Midbrain (tissue), 1 donor: ENCODE results near the gene PTPN13.

Source experiments
- DNase-seq: peaks from one replicate; lab custom pipeline; 2025; lab: John Stamatoyannopoulos, UW

The PTPN13 gene, protein sequence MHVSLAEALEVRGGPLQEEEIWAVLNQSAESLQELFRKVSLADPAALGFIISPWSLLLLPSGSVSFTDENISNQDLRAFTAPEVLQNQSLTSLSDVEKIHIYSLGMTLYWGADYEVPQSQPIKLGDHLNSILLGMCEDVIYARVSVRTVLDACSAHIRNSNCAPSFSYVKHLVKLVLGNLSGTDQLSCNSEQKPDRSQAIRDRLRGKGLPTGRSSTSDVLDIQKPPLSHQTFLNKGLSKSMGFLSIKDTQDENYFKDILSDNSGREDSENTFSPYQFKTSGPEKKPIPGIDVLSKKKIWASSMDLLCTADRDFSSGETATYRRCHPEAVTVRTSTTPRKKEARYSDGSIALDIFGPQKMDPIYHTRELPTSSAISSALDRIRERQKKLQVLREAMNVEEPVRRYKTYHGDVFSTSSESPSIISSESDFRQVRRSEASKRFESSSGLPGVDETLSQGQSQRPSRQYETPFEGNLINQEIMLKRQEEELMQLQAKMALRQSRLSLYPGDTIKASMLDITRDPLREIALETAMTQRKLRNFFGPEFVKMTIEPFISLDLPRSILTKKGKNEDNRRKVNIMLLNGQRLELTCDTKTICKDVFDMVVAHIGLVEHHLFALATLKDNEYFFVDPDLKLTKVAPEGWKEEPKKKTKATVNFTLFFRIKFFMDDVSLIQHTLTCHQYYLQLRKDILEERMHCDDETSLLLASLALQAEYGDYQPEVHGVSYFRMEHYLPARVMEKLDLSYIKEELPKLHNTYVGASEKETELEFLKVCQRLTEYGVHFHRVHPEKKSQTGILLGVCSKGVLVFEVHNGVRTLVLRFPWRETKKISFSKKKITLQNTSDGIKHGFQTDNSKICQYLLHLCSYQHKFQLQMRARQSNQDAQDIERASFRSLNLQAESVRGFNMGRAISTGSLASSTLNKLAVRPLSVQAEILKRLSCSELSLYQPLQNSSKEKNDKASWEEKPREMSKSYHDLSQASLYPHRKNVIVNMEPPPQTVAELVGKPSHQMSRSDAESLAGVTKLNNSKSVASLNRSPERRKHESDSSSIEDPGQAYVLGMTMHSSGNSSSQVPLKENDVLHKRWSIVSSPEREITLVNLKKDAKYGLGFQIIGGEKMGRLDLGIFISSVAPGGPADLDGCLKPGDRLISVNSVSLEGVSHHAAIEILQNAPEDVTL (N-terminal part only)

DNA sequence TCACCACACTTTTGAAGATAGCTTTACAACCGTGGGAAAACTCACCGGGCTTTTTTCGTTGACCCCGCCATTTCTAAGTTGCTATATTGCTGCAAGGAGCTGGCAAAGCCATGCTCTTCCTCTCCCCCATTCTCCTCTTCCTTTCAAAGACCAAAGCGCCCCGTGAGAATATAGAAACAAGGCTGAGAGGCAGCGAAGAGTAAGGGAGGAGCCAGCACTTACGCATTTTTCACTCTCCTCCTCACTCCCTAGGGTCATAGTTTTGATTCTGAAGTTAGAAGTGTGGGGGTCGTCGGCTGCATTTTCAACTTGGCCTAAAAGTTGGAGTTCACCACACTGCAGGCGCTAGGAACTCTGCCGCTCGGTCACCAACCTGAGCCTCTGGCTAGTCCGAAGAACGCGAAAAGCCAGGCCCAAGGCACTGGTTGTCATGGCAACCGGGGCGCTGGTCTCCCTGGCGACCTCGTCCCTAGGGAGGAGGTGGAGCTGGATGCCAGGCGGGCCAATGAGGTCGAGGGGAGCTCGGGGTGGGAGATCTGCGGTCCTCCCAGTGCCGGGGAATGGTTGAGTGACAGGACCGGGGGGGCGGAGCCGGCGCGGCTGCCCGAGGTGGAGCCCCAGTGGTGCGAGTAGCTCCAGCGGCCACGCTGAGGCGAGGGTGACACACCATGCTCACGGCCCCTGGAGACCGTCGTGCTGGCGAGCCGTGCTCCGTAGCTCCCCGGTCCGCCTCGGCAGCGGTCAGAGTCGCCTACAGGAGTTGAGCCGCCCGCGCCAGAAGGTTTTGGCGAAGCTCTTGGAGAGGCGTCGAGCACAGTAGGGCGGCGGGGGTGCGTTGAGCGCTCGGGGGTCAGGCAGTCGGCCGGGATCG lies at the start of gene PTPN13:
Gene PTPN13, plus strand, starts transcription at position 628 of the 871 bp plus-strand sequence. CDS start 40,942 bp downstream, outside the sequence.
- peak; percentile 99 for DNase-seq

DNA sequence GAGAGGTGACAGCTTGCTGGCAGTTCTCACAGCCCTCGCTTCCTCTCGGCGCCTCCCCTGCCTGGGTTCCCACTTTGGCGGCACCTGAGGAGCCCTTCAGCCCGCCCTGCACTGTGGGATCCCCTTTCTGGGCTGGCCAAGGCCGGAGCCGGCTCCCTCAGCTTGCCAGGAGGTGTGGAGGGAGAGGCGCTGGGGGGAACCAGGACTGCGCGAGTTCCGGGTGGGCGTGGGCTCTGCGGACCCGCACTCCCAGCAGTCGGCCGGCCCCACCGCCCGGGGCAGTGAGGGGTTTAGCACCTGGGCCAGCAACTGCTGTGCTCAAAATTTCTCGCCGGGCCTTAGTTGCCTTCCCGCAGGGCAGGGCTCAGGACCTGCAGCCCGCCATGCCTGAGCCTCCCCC lies 47.0 kb upstream of the PTPN13 start:
- DNase-seq: no peak

DNA sequence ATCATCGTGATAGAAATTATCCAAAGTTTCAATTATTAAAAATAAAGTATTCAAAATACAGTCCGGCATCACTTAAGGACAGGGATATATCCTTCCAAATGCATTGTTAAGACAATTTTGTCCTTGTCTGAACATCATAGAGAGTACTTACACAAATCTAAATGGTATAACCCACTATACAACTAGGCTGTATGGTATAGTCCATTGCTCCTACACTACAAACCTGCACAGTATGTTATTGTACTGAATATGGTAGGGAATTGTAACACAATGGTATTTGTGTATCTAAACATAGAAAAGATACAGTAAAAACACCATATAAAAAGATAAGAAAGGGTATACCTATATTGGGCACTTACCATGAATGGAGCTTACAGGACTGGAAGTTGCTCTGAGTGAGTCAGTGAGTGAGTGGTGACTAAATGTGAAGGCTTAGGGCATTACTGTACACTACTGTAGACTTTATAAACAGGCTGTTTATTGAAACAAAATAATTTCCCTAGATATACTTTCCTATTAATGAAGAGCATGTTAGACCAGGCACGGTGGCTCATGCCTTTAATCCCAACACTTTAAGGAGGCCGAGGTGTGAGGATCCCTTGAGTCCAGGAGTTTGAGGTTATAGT lies 44.8 kb upstream of the PTPN13 start:
- no peak for DNase-seq

DNA sequence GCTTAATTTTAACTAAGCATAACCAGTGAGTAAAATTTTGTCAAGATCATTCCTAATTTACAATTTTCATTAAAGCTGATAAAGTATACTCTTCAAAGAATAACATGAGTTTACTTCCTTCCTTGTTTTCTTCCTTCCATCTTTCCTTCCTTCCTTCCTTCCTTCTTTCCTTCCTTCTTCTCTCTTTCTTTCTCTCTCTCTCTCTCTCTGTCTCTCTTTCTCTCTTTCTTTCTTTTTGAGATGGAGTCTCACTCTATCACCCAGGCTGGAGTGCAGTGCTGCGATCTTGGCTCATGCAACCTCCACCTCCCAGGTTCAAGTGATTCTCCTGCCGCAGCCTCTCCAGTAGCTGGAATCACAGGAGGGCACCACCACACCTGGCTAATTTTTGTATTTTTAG lies 42.7 kb upstream of the PTPN13 start:
- no peak for DNase-seq

DNA sequence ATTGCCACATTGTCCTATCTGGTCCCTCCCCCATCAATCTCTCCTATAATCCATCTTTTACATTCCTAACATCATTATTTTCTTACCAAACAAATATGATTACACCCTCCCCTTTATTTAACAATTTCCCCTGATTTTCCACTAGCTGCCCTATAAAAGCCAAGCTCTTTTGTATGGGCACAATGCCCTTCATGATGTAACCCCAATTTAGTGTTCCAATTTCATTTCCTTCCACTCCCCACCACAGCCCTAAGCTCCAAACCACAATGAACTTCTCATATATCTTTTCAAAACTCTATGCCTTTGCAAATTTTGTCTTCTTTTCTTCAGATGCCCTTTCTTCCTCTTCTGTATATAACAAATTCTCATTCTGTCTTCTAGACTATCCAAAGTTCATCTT lies 39.5 kb upstream of the PTPN13 start:
- no peak for DNase-seq

DNA sequence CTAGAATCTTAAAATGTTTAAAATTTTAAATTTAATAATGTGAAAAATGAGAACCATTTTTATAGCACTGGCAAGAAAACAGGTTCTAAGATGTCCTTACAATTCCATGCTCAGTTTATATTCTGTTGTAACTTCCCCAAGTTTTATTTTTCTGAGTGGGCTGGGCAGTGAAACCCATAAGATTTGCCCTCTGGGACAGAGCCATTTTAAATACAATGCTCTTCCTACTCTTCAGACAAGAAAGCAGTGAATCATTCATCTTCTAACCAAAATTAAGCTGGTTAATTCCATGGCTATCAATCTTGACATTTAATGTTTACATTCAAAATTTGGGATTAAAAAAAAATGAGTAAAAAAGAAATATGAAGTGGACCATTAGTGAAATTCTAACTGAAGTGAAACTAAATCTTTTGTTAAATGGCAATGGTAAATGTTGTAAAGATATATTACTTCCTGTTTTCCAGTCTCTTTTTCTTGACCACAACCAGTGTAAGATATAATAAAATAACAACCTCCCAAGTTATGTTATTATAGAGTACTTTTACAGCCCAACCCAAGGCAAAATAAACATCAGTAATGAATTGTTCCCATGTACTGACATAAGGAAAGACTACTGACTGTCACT lies 37.2 kb upstream of the PTPN13 start:
- DNase-seq: no peak

DNA sequence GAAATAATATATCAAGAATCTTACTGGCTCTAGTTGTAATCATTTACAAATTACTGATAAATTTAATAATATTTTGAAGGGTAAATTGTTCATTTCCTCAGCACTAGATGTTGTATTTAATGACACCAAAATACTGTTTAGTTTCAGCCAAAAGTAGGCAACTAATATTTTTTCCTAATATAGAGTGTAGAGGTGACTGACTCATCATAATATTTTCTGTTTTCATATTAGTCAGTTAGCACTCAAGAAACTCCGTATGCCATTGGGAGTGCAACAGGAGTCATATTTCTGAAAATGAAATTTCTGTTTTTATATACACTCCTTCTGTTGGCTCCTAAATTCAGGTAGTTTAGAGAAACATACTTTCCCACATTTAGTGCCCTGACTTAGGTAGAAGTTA lies 36.6 kb upstream of the PTPN13 start:
- DNase-seq: no peak

DNA sequence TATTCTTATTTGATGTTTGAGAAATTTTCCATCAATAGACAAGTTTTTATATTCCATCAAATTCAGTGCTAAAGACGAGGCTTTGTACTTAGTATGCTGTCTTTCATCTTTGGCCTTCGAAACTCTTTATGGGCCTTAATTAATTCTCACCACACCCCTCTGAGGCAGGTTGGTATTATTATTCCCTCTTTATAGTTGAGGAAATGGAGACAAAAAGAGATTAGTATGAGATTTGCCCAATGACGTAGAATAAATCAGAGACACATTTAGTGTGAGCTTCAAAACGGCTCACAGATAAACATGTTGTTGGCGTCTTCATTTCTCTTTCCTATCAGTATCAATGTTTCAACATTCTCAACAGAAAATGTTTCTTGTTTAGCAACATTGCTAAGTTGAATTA lies 35.9 kb upstream of the PTPN13 start:
- DNase-seq: no peak

DNA sequence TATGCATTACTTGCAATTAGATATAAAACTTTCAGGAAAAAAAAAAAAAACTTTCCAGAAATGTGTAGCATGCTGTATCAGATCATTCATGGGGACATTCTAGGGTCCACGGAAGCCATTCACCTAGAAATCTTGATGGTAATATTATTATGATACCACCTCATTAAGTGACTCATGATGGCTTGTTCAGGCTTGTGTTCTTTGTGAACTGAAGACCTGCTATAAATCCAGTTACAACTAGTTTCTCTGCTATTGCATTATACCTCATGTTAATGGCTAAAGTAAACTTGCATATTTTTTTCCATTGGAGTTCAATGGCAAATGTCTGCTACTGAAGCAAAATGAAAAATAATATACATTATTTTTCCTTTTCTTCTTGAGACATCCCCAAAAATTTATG lies 35.3 kb upstream of the PTPN13 start:
- DNase-seq: no peak

DNA sequence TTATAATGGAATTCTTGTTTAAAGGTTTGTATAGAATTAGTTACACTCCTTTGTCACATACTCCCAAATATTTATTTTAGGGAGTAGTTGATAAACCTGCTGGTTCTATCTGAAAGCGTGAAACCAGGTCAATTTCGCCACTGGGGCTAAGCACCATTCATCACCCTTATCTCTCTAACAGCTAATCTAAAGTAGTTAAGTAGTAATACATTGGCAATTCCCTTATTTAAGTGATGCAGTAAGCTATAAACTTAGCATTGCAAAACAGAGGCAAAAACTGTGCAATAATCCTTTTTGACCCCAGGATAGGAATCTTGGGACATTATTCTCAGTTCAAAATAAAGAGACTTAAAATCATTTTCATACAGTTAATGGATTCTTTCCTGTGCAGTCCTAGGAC lies 33.7 kb upstream of the PTPN13 start:
- no peak for DNase-seq

DNA sequence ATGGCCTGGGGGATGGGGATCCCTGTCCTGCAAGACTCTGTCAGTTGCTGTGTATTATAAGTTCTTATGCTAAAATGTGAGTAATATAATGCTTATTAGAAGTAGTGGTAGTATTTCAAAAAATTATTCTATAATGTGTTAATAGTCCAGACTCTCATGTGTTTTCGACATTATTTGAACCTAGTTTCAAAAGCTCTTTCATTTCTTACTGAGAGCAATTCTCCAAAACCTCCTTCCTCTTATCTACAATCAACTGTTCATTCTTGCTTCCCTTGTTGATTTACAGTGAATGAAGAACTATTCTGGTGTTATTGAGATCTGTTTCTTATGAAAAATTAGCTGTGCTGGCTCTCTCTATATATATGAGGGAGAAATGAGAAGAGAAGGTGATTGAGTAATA lies 32.9 kb upstream of the PTPN13 start:
- DNase-seq: no peak

DNA sequence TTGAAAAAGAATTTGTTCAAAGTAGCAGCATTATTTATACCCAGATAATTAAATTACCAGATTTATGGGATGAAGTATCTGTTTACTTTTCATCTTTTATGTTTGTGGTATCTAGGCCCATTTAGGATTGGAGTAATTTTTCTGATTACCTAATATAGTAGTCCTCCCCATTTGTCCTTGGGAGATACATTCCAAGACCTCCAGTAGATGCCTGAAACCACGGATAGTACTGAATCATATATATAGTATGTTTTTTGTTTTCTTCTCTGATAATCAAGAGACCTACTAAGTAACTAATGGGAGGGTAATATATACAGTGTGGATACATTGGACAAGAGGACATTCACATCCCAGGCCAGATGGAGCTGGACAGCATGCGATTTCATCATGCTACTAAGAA lies 30.7 kb upstream of the PTPN13 start:
- no peak for DNase-seq

DNA sequence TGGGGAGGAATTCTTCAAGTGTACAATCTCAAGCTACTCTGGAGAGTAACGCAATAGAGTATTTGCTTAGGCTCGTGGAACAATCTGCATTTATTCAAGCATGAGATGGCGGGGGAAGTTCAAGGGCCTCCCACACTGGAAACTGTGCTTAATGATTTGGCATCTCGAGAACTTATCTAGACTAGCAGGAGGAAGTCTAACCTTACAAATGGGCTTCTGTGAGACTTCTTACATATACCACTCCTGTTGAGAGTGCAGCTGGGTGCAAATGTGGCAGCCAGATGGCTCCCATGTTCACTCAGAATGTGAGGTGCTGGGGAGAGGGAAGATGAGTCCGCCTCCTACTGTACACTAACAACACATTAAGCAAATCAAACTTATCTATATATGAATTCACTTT lies 29.3 kb upstream of the PTPN13 start:
- no peak for DNase-seq

DNA sequence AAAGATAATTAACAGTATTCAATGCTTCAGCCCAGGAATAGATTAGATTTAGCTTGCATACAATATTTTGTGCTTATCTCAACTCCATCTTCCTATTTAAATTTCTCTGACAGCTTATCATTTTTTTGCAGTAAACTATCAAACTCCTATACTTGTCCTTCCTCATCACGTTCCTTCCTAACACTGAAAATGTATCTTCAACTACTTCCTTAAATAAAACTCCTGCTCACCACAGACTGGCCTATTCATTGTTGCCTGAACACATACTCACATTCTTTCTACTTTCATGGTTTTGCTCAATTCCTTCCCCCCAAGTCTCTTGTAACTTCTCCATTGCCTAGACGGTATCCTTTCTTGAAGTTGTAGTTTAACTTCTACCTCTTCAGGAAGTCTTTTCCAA lies 28.5 kb upstream of the PTPN13 start:
- no peak for DNase-seq

DNA sequence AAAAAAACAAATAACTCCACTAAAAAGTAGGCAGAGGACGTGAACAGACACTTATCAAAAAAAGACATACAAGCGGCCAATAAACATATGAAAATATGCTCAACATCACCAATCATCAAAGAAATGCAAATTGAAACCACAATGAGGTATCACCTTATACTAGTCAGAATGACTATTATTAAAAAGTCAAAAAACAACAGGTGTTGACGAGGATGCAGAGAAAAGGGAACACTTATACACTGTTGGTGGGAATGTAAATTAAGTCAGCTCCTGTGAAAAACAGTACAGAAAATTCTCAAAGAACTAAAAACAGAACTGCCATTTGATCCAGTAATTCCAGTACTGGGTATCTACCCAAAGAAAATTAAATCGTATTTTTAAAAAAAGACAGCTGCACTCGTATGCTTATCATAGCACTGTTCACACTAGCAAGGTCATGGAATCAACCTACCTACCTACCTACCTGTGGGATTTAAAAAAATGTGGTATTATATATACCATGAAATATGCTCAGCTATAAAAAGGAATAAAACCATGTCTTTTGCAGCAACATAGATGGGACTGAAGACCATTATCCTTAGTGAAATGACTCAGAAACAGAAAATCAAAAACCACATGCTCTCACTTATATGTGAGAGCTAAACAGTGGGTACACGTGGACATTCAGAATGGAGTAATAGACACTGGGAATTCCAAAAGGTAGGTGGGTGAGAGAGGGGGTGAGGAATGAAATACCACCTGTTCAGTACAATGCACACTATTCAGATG lies 24.8 kb upstream of the PTPN13 start:
- no peak for DNase-seq

DNA sequence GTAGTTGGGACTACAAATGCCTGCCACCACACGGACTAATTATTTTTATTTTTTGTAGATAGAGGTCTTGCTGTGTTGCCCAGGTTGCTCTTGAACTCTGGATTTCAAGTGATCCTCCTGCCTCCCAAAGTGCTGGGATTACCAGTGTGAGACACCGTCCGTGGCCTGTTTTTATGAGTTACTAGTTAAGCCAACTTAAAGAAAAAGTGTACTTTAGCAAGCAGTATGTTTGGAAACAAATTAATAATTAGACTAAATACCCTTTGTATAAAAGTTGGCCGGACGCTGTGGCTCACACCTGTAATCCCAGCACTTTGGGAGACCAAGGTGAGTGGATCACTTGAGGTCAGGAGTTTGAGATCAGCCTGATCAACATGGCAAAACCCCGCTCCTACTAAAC lies 14.2 kb upstream of the PTPN13 start:
- no peak for DNase-seq

DNA sequence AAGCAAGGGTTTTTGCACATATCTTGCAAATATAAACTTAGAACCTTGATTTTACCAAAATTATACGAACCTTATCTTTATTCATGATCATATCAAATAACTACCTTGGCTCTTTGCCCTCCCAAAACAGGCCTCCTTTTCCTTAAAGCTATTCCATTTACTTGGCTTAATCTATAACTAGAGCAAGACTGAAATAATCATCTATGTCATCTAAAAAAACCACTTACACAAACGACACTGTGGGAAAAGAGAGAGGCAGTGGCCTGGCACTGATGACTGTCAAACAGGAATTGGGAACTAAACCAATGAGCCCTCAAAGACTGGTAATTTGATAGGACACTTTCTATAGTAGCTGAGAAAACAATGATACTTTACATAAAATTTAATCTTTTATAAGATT lies 11.7 kb upstream of the PTPN13 start:
- DNase-seq: no peak

DNA sequence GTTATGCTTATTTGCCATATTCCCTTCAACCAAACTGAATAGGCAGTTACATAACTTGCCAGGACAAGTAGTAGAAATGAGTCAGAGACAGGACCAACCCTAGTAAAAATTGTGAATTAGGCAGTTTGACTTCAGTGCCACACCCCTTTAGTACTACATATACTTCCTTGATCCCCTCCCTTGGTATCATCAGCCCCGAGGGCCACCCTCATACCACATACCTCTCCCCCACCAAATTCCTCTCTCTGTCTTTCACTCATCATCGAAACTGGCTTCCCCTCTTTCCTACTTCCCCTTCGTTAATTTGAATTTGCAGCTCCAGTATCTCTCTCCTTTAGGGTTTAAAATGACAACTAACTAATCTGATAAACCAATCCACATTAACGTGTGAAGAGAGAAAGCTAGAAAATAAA lies 7.9 kb upstream of the PTPN13 start:
- DNase-seq: no peak

DNA sequence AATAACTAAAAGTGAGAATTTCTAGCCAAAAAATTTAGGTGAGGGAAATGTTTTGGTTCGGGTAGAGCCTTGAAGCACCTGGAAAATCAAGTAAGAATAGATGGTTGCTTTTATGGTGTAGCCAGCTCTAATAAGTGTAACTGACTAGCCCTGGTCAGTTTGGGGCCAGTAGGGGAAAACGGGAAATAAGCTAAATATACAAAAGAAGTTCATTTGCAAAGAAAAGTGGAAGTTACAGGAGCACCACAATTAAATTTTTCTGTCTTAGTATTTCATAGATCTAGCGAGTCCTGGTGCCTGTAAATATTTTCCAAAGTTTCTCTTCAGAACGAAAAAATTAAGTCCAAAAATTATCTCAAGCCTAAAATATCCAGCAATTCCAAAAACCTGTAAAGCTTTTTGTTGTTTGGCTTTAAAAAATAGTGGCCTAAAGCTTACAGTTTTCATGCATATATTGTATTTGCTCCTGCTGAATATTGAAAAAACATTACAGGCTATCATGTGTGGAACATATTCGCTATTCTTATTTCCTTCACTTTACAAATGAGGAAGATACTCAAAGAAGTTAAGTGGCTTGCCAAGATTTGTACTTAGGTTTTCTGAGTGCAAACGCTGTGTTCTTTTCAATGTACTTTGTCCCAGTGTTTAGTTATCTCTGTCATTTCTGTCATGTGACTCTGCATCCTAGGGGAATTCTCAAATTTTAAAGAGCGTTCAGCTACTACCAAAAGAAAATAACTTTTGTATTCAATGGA lies 7.3 kb upstream of the PTPN13 start:
- DNase-seq: no peak
